Measurements from ENCODE around the gene IL36RN.

DNA sequence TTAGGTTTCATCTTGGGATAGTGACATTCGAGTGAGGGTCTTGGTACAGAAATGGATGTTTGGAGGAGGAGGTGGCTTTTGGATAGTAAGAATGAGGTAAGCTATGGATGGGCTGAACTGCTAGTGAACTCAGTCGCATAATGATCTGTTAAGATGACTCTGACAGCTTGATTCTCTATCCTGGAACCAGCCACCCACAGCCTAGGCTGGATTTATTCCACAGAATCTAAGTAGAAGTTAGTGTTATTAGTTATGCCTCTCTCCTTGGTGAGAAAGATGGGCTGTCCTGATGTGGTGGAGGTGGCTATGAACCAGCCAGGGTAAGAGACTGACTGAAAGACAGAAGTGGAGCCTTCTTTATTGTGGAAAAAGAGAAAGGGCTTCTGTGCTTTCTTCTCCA lies 31.3 kb upstream of the IL36RN start:
- TF ChIP-seq, protein P1, sequence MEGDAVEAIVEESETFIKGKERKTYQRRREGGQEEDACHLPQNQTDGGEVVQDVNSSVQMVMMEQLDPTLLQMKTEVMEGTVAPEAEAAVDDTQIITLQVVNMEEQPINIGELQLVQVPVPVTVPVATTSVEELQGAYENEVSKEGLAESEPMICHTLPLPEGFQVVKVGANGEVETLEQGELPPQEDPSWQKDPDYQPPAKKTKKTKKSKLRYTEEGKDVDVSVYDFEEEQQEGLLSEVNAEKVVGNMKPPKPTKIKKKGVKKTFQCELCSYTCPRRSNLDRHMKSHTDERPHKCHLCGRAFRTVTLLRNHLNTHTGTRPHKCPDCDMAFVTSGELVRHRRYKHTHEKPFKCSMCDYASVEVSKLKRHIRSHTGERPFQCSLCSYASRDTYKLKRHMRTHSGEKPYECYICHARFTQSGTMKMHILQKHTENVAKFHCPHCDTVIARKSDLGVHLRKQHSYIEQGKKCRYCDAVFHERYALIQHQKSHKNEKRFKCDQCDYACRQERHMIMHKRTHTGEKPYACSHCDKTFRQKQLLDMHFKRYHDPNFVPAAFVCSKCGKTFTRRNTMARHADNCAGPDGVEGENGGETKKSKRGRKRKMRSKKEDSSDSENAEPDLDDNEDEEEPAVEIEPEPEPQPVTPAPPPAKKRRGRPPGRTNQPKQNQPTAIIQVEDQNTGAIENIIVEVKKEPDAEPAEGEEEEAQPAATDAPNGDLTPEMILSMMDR (IDR thresholded peaks at IDR 0.05) = no peak
- no peak for TF ChIP-seq POLR2A (IDR thresholded peaks at IDR 0.05)

Data from thyroid gland (tissue), 4 donors.